ENCODE results near the gene SMIM1.
"Not testable (repeated sequence)": the region's sequence is repeated elsewhere in the genome, so short reads cannot be mapped to it uniquely, and the experiment has no call there.

SMIM1 gene

GRCh38 chr1:3738943-3739342 lies 33.6 kb upstream of the SMIM1 start:
- no peak for DNase-seq

- no peak for DNase-seq
Measured at GRCh38 chr1:3740042-3740441, 32.5 kb upstream of the SMIM1 start.

- DNase-seq = no peak
Measured at GRCh38 chr1:3740752-3741151, 31.8 kb upstream of the SMIM1 start.

- no peak for DNase-seq
Measured at GRCh38 chr1:3741566-3742438, 30.7 kb upstream of the SMIM1 start.

- DNase-seq = no peak
Measured at GRCh38 chr1:3742439-3743298, 29.9 kb upstream of the SMIM1 start.

- DNase-seq = no peak
Measured at GRCh38 chr1:3743421-3743820, 29.1 kb upstream of the SMIM1 start.

GRCh38 chr1:3743826-3744225 lies 28.7 kb upstream of the SMIM1 start:
- DNase-seq = no peak

GRCh38 chr1:3744646-3745045 lies 27.9 kb upstream of the SMIM1 start:
- DNase-seq = no peak

- DNase-seq = no peak
Measured at GRCh38 chr1:3745071-3745470, 27.5 kb upstream of the SMIM1 start.

- no peak for DNase-seq
Measured at GRCh38 chr1:3745590-3746381, 26.8 kb upstream of the SMIM1 start.

- DNase-seq = no peak
Measured at GRCh38 chr1:3746389-3746829, 26.1 kb upstream of the SMIM1 start.

GRCh38 chr1:3746830-3747521 lies 25.6 kb upstream of the SMIM1 start:
- peak; percentile 82 for DNase-seq

GRCh38 chr1:3747522-3747848 lies 25.1 kb upstream of the SMIM1 start:
- DNase-seq = no peak

- DNase-seq = no peak
Measured at GRCh38 chr1:3747903-3748302, 24.6 kb upstream of the SMIM1 start.

- not testable (repeated sequence) for DNase-seq
Measured at GRCh38 chr1:3748316-3748900, 24.1 kb upstream of the SMIM1 start.

- no peak for DNase-seq
Measured at GRCh38 chr1:3749512-3749911, 23.0 kb upstream of the SMIM1 start.

- DNase-seq = no peak
Measured at GRCh38 chr1:3750741-3751140, 21.8 kb upstream of the SMIM1 start.

GRCh38 chr1:3752400-3752945 lies 20.1 kb upstream of the SMIM1 start, which contains the start of gene CCDC27:
TSS of gene CCDC27 (plus strand) at chr1:3752450. CDS start at chr1:3752482, 32 bp downstream.
- no peak for DNase-seq

- DNase-seq = no peak
Measured at GRCh38 chr1:3753656-3754454, 18.7 kb upstream of the SMIM1 start.

GRCh38 chr1:3756394-3756793 lies 16.2 kb upstream of the SMIM1 start:
- no peak for DNase-seq

GRCh38 chr1:3759164-3759563 lies 13.4 kb upstream of the SMIM1 start:
- no peak for DNase-seq

Measured in NCI-H1930 (cell line).